K562 (cell line): Measurements from ENCODE around the gene PAQR4. TPM values are rescaled to one million over a fixed set of nuclear protein-coding genes. Genes with fewer than 3 reads are reported as not detected.

Experiments
- ATF3 ChIP-seq, 2 experiments: fragments of 450-650 bp in 1 of 2; sonication (generic) in 1 of 2; formaldehyde crosslinking in 1 of 2; IDR thresholded peaks in 1 of 2; conservative IDR thresholded peaks in 1 of 2; 2 replicates each; pipeline versions ENCODE4 v1.6.1 to v1.8.1; 2016 to 2023; ENCODE audit warnings: mild to moderate bottlenecking in 2 of 2, moderate library complexity in 2 of 2, inconsistent platforms in 1 of 2, missing genetic modification reagents in 1 of 2
- ATF7 ChIP-seq: fragments of 450-650 bp; IDR thresholded peaks from 2 replicates; pipeline ENCODE4 v1.7.1; 2014; ENCODE audit warnings: mild to moderate bottlenecking, moderate library complexity
- CTBP1 ChIP-seq: fragments of 450-650 bp; IDR thresholded peaks from 2 replicates; pipeline ENCODE4 v1.6.1; 2016; ENCODE audit warnings: borderline replicate concordance
- EHMT2 ChIP-seq: fragments of 450-650 bp; IDR thresholded peaks from 2 replicates; pipeline ENCODE4 v1.6.1; 2018; ENCODE audit warnings: antibody characterized with exemption
- ETV5 ChIP-seq: sonication (generic); formaldehyde crosslinking; IDR thresholded peaks from 2 replicates; pipeline ENCODE4 v1.4.0; 2020; ENCODE audit warnings: low read depth, mild to moderate bottlenecking, missing genetic modification reagents
- GATAD2B ChIP-seq: fragments of 450-650 bp; IDR thresholded peaks from 2 replicates; pipeline ENCODE4 v1.6.1; 2017; ENCODE audit warnings: mild to moderate bottlenecking, borderline replicate concordance
- HLTF ChIP-seq: fragments of 450-650 bp; IDR thresholded peaks from 2 replicates; pipeline ENCODE4 v1.6.1; 2016
- HSF4 ChIP-seq: fragments of 250-450 bp; sonication (Bioruptor Pico); IDR thresholded peaks from 2 replicates; pipeline ENCODE4 v2.1.2; 2022; ENCODE audit warnings: mild to moderate bottlenecking, moderate library complexity, borderline replicate concordance
- NKRF ChIP-seq: fragments of 450-650 bp; IDR thresholded peaks from 2 replicates; pipeline ENCODE4 v1.6.1; 2016; ENCODE audit warnings: borderline replicate concordance
- PML ChIP-seq: IDR thresholded peaks from 2 replicates; pipeline ENCODE4 v1.6.1; 2012; ENCODE audit warnings: low read length, inconsistent platforms
- POLR2A ChIP-seq: fragments of 450-650 bp; conservative IDR thresholded peaks from 2 replicates; pipeline ENCODE4 v1.6.1; 2016
- PRDM10 ChIP-seq: fragments of 450-650 bp; IDR thresholded peaks from 2 replicates; pipeline ENCODE4 v1.6.1; 2018; ENCODE audit not compliant: partially characterized antibody
- RFX1 ChIP-seq: fragments of 450-650 bp; IDR thresholded peaks from 2 replicates; pipeline ENCODE4 v1.6.1; 2016; ENCODE audit warnings: mild to moderate bottlenecking, moderate library complexity
- SMARCA5 ChIP-seq: fragments of 450-650 bp; IDR thresholded peaks from 2 replicates; pipeline ENCODE4 v1.6.1; 2016
- STAG1 ChIP-seq: sonication (generic); formaldehyde crosslinking; IDR thresholded peaks from 2 replicates; pipeline ENCODE4 v1.5.0; 2020; ENCODE audit warnings: missing genetic modification reagents, borderline replicate concordance
- TAL1 ChIP-seq: fragments of 450-650 bp; IDR thresholded peaks from 2 replicates; pipeline ENCODE4 v1.6.1; 2016; ENCODE audit warnings: mild to moderate bottlenecking
- XRCC3 ChIP-seq: fragments of 450-650 bp; IDR thresholded peaks from 2 replicates; pipeline ENCODE4 v1.6.1; 2017; ENCODE audit warnings: mild to moderate bottlenecking, moderate library complexity
- ZBTB2 ChIP-seq: fragments of 450-650 bp; IDR thresholded peaks from 2 replicates; pipeline ENCODE4 v1.6.1; 2016; ENCODE audit warnings: antibody characterized with exemption
- ZNF143 ChIP-seq: sonication (generic); formaldehyde crosslinking; IDR thresholded peaks from 2 replicates; pipeline ENCODE4 v1.9.0; 2022; ENCODE audit warnings: mild to moderate bottlenecking, missing genetic modification reagents
- ZNF431 ChIP-seq: sonication (generic); formaldehyde crosslinking; IDR thresholded peaks from 2 replicates; pipeline ENCODE4 v1.8.0; 2022; ENCODE audit warnings: mild to moderate bottlenecking, missing genetic modification reagents
- ZNF785 ChIP-seq: fragments of 250-450 bp; sonication (Bioruptor Pico); IDR thresholded peaks from 2 replicates; pipeline ENCODE4 v1.4.0; 2020; ENCODE audit warnings: mild to moderate bottlenecking
- polyA plus RNA-seq, 8 experiments: library from polyadenylated mRNA; depleted of rRNA in 4 of 8; stranded (reverse) in 5 of 8; unstranded in 3 of 8; fragments of >200 nt; fragmentation: Nextera tagmentation in 2 of 8; fragmentation: Illumina TruSeq in 1 of 8; extraction: Ambion mirVana in 2 of 8; extraction: Trizol in 1 of 8; gene quantifications; 2 replicates each; pipeline versions ENCODE4 v1.2.1 to v1.2.3, GENCODE V29; 2011 to 2014; ENCODE audit warnings: inconsistent platforms in 1 of 8, missing spikeins in 1 of 8
- total RNA-seq, 7 experiments: library from RNA; depleted of rRNA in 6 of 7; stranded (reverse); fragments of >200 nt in 6 of 7; fragmentation: Illumina TruSeq in 2 of 7; extraction: Trizol in 2 of 7; gene quantifications; 2 replicates each; pipeline versions ENCODE4 v1.2.1 to v1.2.3, GENCODE V29; 2011 to 2021; ENCODE audit warnings: low replicate concordance in 1 of 7

PAQR4 gene
- total and polyA plus RNA-seq, 9 of the 15 experiments (the other 6 are each of a cell fraction or from before 2014, with no cell fraction given) = 0.62 to 40.4 (median 19.5) TPM

GRCh38 chr16:2981177-2981898 is 12.2 kb downstream of the PAQR4 start (continued):
- TF ChIP-seq ZBTB2 (peak; percentile 14; the same call in 1 of the 2 replicates), STAG1 (no peak), TAL1 (peak; percentile 9; the same call in 1 of the 2 replicates), HSF4 (CRISPR knock-in tag) (no peak), EHMT2 (peak; percentile 28; the same call in 1 of the 2 replicates), ZNF143 (CRISPR knock-in tag) (peak; percentile 38; the same call in 1 of the 2 replicates), ETV5 (CRISPR knock-in tag) (peak; percentile 91), POLR2A (peak; percentile 84), GATAD2B (no peak), RFX1 (no peak), NKRF (0 out of 2 replicates have a peak, but pooled peaks have one; percentile 2), HLTF (peak; percentile 53), SMARCA5 (peak; percentile 96), CTBP1 (peak; percentile 42; the same call in 1 of the 2 replicates), XRCC3 (no peak), ZNF431 (CRISPR knock-in tag) (0 out of 2 replicates have a peak, but pooled peaks have one; percentile 24), ATF7 (0 out of 2 replicates have a peak, but pooled peaks have one; percentile 23), PML (peak; percentile 2; the same call in 1 of the 2 replicates), ZNF785 (no peak), PRDM10 (peak; percentile 34), ATF3 (IDR thresholded peaks at IDR 0.05) (no peak), ATF3 (CRISPR knock-in tag; conservative IDR thresholded peaks at IDR 0.05) (no peak)
